PFSK-1 (cell line): Measurements from ENCODE around the gene PLXND1.

Experiments
- FOXP2 ChIP-seq: optimal IDR thresholded peaks from 2 replicates; pipeline ENCODE3; 2011; ENCODE audit warnings: borderline replicate concordance, control low read depth, inconsistent platforms; ENCODE audit not compliant: insufficient read depth; ENCODE audit errors: extremely low read length, extremely low read depth
- POLR2AphosphoS5 ChIP-seq: IDR thresholded peaks from 2 replicates; pipeline ENCODE4 v1.6.1; 2012; ENCODE audit warnings: low read depth, mild to moderate bottlenecking, control low read depth, low read length, moderate library complexity
- REST ChIP-seq, 2 experiments: IDR thresholded peaks; 2 replicates each; pipeline versions ENCODE4 v1.6.1 to v1.8.0; 2011 to 2012; ENCODE audit warnings: low read depth in 2 of 2, low read length in 2 of 2, control low read depth in 1 of 2, inconsistent platforms in 1 of 2, mild to moderate bottlenecking in 1 of 2, moderate library complexity in 1 of 2; ENCODE audit not compliant: insufficient read depth in 1 of 2
- SIN3A ChIP-seq: IDR thresholded peaks from 2 replicates; pipeline ENCODE4 v1.6.1; 2012; ENCODE audit warnings: mild to moderate bottlenecking, low read length, moderate library complexity, borderline replicate concordance; ENCODE audit not compliant: insufficient read depth
- TAF1 ChIP-seq: IDR thresholded peaks from 2 replicates; pipeline ENCODE4 v1.6.1; 2012; ENCODE audit warnings: low read length, control low read depth, borderline replicate concordance; ENCODE audit not compliant: insufficient read depth

Gene PLXND1

GRCh38 chr3:129535075-129535474, 71.4 kb downstream of the PLXND1 start:
- TF ChIP-seq TAF1 (no peak), SIN3A (no peak), POLR2AphosphoS5 (no peak), REST (IDR thresholded peaks at IDR 0.05; ENCODE audit: insufficient read depth in 1 of 2, low read depth in 2 of 2, low read length in 2 of 2) (no peak), FOXP2 (no peak)

GRCh38 chr3:129534428-129535027, 71.9 kb downstream of the PLXND1 start:
- TF ChIP-seq POLR2AphosphoS5, result no peak
- no peak for TF ChIP-seq FOXP2
- TF ChIP-seq TAF1, result no peak
- no peak for TF ChIP-seq REST (IDR thresholded peaks at IDR 0.05; ENCODE audit: insufficient read depth in 1 of 2, low read depth in 2 of 2, low read length in 2 of 2)
- no peak for TF ChIP-seq SIN3A

- TF ChIP-seq TAF1, result no peak
- no peak for TF ChIP-seq SIN3A
- TF ChIP-seq FOXP2, result no peak
- TF ChIP-seq POLR2AphosphoS5, result no peak
- no peak for TF ChIP-seq REST (IDR thresholded peaks at IDR 0.05; ENCODE audit: insufficient read depth in 1 of 2, low read depth in 2 of 2, low read length in 2 of 2)
Observed at GRCh38 chr3:129533406-129533805, 73.1 kb downstream of the PLXND1 start.

- no peak for TF ChIP-seq FOXP2
- no peak for TF ChIP-seq TAF1
- no peak for TF ChIP-seq POLR2AphosphoS5
- no peak for TF ChIP-seq SIN3A
- no peak for TF ChIP-seq REST (IDR thresholded peaks at IDR 0.05; ENCODE audit: insufficient read depth in 1 of 2, low read depth in 2 of 2, low read length in 2 of 2)
Observed at GRCh38 chr3:129532261-129532660, 74.2 kb downstream of the PLXND1 start.
